Erythroblast (primary cell): ENCODE measurements around the gene GPC6.

Experiments used
- GATA1 ChIP-seq: IDR thresholded peaks from 2 replicates; pipeline ENCODE4 v1.6.1; 2011; ENCODE audit warnings: low read depth, mild to moderate bottlenecking, control low read depth, low read length, moderate library complexity
- POLR2A ChIP-seq: IDR thresholded peaks from 2 replicates; pipeline ENCODE4 v1.6.1; 2011; ENCODE audit warnings: mild to moderate bottlenecking, low read length

GRCh38 chr13:94286581-94286980 is 1060.0 kb downstream of the GPC6 start:
- TF ChIP-seq POLR2A, result no peak
- TF ChIP-seq GATA1, result no peak
